IPS DF 6.9 (cell line): ENCODE measurements around the gene TAS2R43.
"Not testable (repeated sequence)": the region's sequence is repeated elsewhere in the genome, so short reads cannot be mapped to it uniquely, and the experiment has no call there.

Experiments used
- DNase-seq: peaks from one replicate; pipeline ENCODE4 v3.0.0-alpha.2; 2013; ENCODE audit warnings: low read depth, low spot score
- H3K27ac ChIP-seq: one replicate; pipeline ENCODE4 v1.5.1; 2013; ENCODE audit warnings: low read length, control low read depth
- H3K27me3 ChIP-seq: 2 replicates; pipeline ENCODE4 v1.6.1; 2013; ENCODE audit warnings: mild to moderate bottlenecking, low read length; ENCODE audit not compliant: control insufficient read depth, insufficient read depth
- H3K36me3 ChIP-seq: 2 replicates; pipeline ENCODE4 v1.6.1; 2013; ENCODE audit warnings: low read length; ENCODE audit not compliant: control insufficient read depth, insufficient read depth
- H3K4me1 ChIP-seq: 2 replicates; pipeline ENCODE4 v1.6.1; 2013; ENCODE audit warnings: low read length; ENCODE audit not compliant: control insufficient read depth, insufficient read depth
- H3K4me3 ChIP-seq: 2 replicates; pipeline ENCODE4 v1.5.1; 2013; ENCODE audit warnings: mild to moderate bottlenecking, low read length
- H3K9me3 ChIP-seq: 2 replicates; pipeline ENCODE4 v1.6.1; 2013; ENCODE audit warnings: low read length, inconsistent platforms; ENCODE audit not compliant: control insufficient read depth, insufficient read depth
- WGBS: extraction: QIAGEN DNeasy Blood & Tissue Kit; methylation state at CpG from one replicate; pipeline ENCODE4 v1.1.7; 2013; ENCODE audit warnings: mixed read lengths, missing lambda C conversion rate; ENCODE audit not compliant: insufficient read length, insufficient coverage; 5-methylcytosine and 5-hydroxymethylcytosine counted together

Gene TAS2R43

DNA sequence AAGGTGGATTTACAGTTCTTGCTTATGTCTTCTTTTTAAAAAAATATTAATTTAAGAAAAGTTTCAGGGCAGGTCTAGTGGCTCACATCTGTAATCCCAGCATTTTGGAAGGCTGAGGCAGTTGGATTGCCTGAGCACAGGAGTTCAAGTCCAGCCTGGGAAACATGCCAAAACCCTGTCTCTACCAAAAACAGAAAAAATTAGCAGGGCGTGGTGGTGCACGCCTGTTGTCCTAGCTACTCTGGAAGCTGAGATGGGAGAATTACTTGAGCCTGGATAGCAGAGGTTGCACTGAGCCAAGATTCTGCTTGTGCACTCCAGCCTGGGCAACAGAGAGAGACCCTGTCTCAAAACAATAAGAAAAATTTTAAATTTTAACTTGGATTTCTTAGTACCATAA, 24.6 kb downstream of the TAS2R43 start:
- no CpG with 5 or more reads among the region's 2 CpGs for WGBS
- DNase-seq: no peak

GRCh38 chr12:11062194-11062593, 29.9 kb downstream of the TAS2R43 start, which contains the start of gene TAS2R46:
TAS2R46 (minus strand) TSS chr12:11062294; CDS start chr12:11062294, 0 bp downstream.
- WGBS: no CpG with 5 or more reads among the region's 1 CpG
- not testable (repeated sequence) for DNase-seq, H3K4me1 ChIP-seq

More for the DNA sequence above, 24.6 kb downstream of the TAS2R43 start:
- Histone ChIP-seq H3K27me3 (no peaks in the 10 kb centered on the region), H3K9me3 (no peaks in the 10 kb centered on the region), H3K4me1 (peaks cover 3% of the 10 kb centered on the region), H3K27ac (no peak overlapping the region), H3K4me3 (no peak overlapping the region), H3K36me3 (no peaks in the 10 kb centered on the region)

GRCh38 chr12:11059784-11060183, 32.3 kb downstream of the TAS2R43 start:
- Histone ChIP-seq H3K4me1 (no peaks in the 10 kb centered on the region), H3K4me3 (no peak overlapping the region), H3K27ac (no peak overlapping the region), H3K27me3 (no peaks in the 10 kb centered on the region), H3K36me3 (no peaks in the 10 kb centered on the region), H3K9me3 (no peaks in the 10 kb centered on the region)
- no peak for DNase-seq

More at GRCh38 chr12:11062194-11062593, 29.9 kb downstream of the TAS2R43 start, which contains the start of gene TAS2R46:
- H3K4me3 ChIP-seq, H3K27me3 ChIP-seq, H3K9me3 ChIP-seq, H3K36me3 ChIP-seq, H3K27ac ChIP-seq: not testable (repeated sequence)

- WGBS: no CpG with 5 or more reads among the region's 3 CpGs
- DNase-seq: no peak
- no peaks in the 10 kb centered on the region for H3K4me1 ChIP-seq
- H3K27me3 ChIP-seq: no peaks in the 10 kb centered on the region
- H3K27ac ChIP-seq: no peak overlapping the region
- no peak overlapping the region for H3K4me3 ChIP-seq
- no peaks in the 10 kb centered on the region for H3K36me3 ChIP-seq
- no peaks in the 10 kb centered on the region for H3K9me3 ChIP-seq
Measured at GRCh38 chr12:11059041-11059440, 33.1 kb downstream of the TAS2R43 start.

DNA sequence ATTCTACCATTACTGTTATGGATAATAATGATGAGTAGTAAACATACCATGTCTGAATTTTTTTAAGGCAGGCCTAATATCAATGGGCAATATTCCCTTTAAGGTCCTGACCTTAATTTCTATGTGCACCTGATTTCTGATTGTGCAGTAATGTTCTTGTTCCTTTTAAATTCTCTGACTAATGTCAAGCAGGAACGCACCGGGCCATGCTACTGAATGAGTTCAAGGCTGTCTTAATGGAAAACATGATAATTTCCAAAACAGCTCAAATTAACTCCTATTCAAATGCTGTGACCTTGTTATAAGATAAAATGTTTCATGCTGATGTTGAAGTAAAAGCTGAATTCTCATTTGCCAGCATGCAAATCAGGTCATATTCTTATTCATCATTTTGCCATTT, 36.8 kb downstream of the TAS2R43 start:
- no peak overlapping the region for H3K27ac ChIP-seq
- H3K27me3 ChIP-seq: no peaks in the 10 kb centered on the region
- no peak overlapping the region for H3K4me3 ChIP-seq
- no peak for DNase-seq
- no peaks in the 10 kb centered on the region for H3K9me3 ChIP-seq
- no CpG with 5 or more reads among the region's 2 CpGs for WGBS
- no peaks in the 10 kb centered on the region for H3K4me1 ChIP-seq
- H3K36me3 ChIP-seq: no peaks in the 10 kb centered on the region

- not testable (repeated sequence) for H3K27me3 ChIP-seq, H3K27ac ChIP-seq, H3K4me1 ChIP-seq, DNase-seq, H3K36me3 ChIP-seq, H3K4me3 ChIP-seq, H3K9me3 ChIP-seq
- WGBS: no CpG with 5 or more reads among the region's 7 CpGs
Measured at GRCh38 chr12:11049806-11050531, 42.1 kb downstream of the TAS2R43 start.

DNA sequence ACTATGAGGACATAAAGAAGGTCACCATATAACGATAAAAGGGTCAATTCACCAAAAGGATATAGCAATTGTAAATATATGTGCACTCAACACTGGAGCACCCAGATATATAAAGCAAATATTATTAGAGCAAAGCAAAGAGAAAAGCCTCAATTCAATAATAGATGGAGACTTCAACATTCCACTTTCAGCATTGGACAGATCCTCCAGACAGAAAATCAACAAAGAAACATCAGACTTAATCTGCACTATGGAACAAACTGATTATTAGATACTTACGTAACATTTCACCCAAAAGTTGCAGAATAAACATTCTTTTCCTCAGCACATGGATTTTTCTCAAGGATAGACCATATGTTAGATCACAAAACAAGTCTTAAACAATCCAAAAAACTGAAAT, 50.7 kb downstream of the TAS2R43 start:
- not testable (repeated sequence) for H3K4me1 ChIP-seq, DNase-seq, H3K27me3 ChIP-seq, H3K27ac ChIP-seq, H3K36me3 ChIP-seq, H3K4me3 ChIP-seq, H3K9me3 ChIP-seq
- no CpG with 5 or more reads among the region's 2 CpGs for WGBS
